Measurements from ENCODE around the gene OR51L1. TPM values are rescaled to one million over a fixed set of nuclear protein-coding genes. Genes with fewer than 3 reads are reported as not detected.

Gene OR51L1
- total and polyA plus RNA-seq, 2 of the 4 experiments (the other 2 are of a cell fraction), result not detected

GRCh38 chr11:5042091-5042490 is 47.4 kb downstream of the OR51L1 start:
- 60% methylated on average over 1 of the region's 3 CpGs; no CpG with 5 or more reads in 1 of the 2 experiments for WGBS, 2 experiments (ENCODE audit: extremely low coverage in 2 of 2, insufficient read length in 1 of 2)
- no peak overlapping the region for H3K56ac ChIP-seq (ENCODE audit: extremely low read depth, insufficient read depth, low read length)
- H3K9me3 ChIP-seq (ENCODE audit: control insufficient read depth, insufficient read depth, low read length), result no peaks in the 10 kb centered on the region
- H3K4me1 ChIP-seq (ENCODE audit: control insufficient read depth, insufficient read depth, low read length), result no peaks in the 10 kb centered on the region
- no peaks in the 10 kb centered on the region for H3K27me3 ChIP-seq (ENCODE audit: control insufficient read depth, insufficient read depth, low read length)
- H4K20me1 ChIP-seq (ENCODE audit: insufficient read depth, low read length), result no peaks in the 10 kb centered on the region
- in situ Hi-C loops (cut with MboI; ENCODE audit: low sequenced_read_pairs) (no loop called here), intact Hi-C loops (cut with micrococcal nuclease) (no loop called here), dilution Hi-C loops (cut with HindIII; ENCODE audit: low sequenced_read_pairs, unreplicated experiment) (no loop called here)
- no TSS peak for BruUV-seq (replicated peaks)
- no peak overlapping the region for H2AK9ac ChIP-seq (replicated peaks; ENCODE audit: low read depth, low read length, poor library complexity)
- H3K36me3 ChIP-seq (ENCODE audit: control insufficient read depth, insufficient read depth, low read length), result no peaks in the 10 kb centered on the region
- no peak overlapping the region for H3K14ac ChIP-seq (replicated peaks; ENCODE audit: low read depth, low read length)
- H2BK15ac ChIP-seq (ENCODE audit: low read depth, low read length), result no peak overlapping the region
- CTCF ChIA-PET, result no interaction called here
- DNase-seq (no peak), ATAC-seq (ENCODE audit: low read depth) (no peak)
- no peak overlapping the region for H4K91ac ChIP-seq (ENCODE audit: insufficient read depth, low read depth, low read length)
- no peaks in the 10 kb centered on the region for H3K79me1 ChIP-seq (ENCODE audit: low read depth in 1 of 2, low read length in 2 of 2)
- no peak overlapping the region for H4K5ac ChIP-seq (ENCODE audit: low read depth, low read length)
- H2BK5ac ChIP-seq (ENCODE audit: low read depth, low read length, poor library complexity, severe bottlenecking), result no peak overlapping the region
- no peak overlapping the region for H3K23ac ChIP-seq (ENCODE audit: low read depth, low read length)
- H3K4me2 ChIP-seq (ENCODE audit: low read depth, low read length), result no peak overlapping the region
- H3K9ac ChIP-seq (ENCODE audit: low read depth, low read length), result no peak overlapping the region
- H3K27ac ChIP-seq (ENCODE audit: insufficient read depth, low read length), result no peak overlapping the region
- no peak overlapping the region for H4K8ac ChIP-seq (ENCODE audit: low read depth in 2 of 2, low read length in 2 of 2)
- H3K18ac ChIP-seq (ENCODE audit: low read depth, low read length), result no peak overlapping the region
- H2BK20ac ChIP-seq (ENCODE audit: low read depth, low read length), result no peak overlapping the region
- no peak overlapping the region for H2AFZ ChIP-seq (replicated peaks; ENCODE audit: low read length, poor library complexity)
- H3K9me1 ChIP-seq (ENCODE audit: insufficient read depth, low read length), result no peaks in the 10 kb centered on the region
- H2BK120ac ChIP-seq (ENCODE audit: low read depth, low read length), result no peak overlapping the region
- no peak overlapping the region for H2AK5ac ChIP-seq (ENCODE audit: low read depth, low read length)
- TF ChIP-seq RAD21 (IDR thresholded peaks at IDR 0.05; ENCODE audit: low read length) (no peak), ELK1 (IDR thresholded peaks at IDR 0.05; ENCODE audit: borderline replicate concordance, low read depth, low read length) (no peak), MAFK (IDR thresholded peaks at IDR 0.05; ENCODE audit: low read depth, low read length) (no peak), POLR2A (IDR thresholded peaks at IDR 0.05; ENCODE audit: low read depth, low read length) (no peak), NFE2L2 (IDR thresholded peaks at IDR 0.05; ENCODE audit: low read depth, low read length) (no peak), FOS (IDR thresholded peaks at IDR 0.05; ENCODE audit: low read depth, low read length) (no peak), USF2 (IDR thresholded peaks at IDR 0.05; ENCODE audit: low read depth, low read length) (no peak), MXI1 (IDR thresholded peaks at IDR 0.05; ENCODE audit: borderline replicate concordance, low read depth, low read length) (no peak), RFX5 (IDR thresholded peaks at IDR 0.05; ENCODE audit: low read depth, low read length) (no peak), RCOR1 (IDR thresholded peaks at IDR 0.05; ENCODE audit: insufficient replicate concordance, low read length) (no peak), BHLHE40 (IDR thresholded peaks at IDR 0.05; ENCODE audit: low read depth, low read length) (no peak), CTCF (conservative IDR thresholded peaks at IDR 0.05; ENCODE audit: low read depth, low read length) (no peak), SMC3 (IDR thresholded peaks at IDR 0.05; ENCODE audit: low read depth, low read length) (no peak), CEBPB (IDR thresholded peaks at IDR 0.05; ENCODE audit: low read depth, low read length) (no peak), MAZ (IDR thresholded peaks at IDR 0.05; ENCODE audit: borderline replicate concordance, low read depth, low read length) (no peak), CHD1 (IDR thresholded peaks at IDR 0.05; ENCODE audit: low read depth, low read length) (no peak)
- no peak overlapping the region for H3K4me3 ChIP-seq (ENCODE audit: insufficient read depth, low read depth, low read length)
- H3K4ac ChIP-seq (ENCODE audit: low read depth, low read length), result no peak overlapping the region
- POLR2A ChIA-PET (ENCODE audit: unreplicated experiment), result no interaction called here
